PC-3 (cell line): ENCODE data around the gene DBT.
"Not testable (repeated sequence)": the region's sequence is repeated elsewhere in the genome, so short reads cannot be mapped to it uniquely, and the experiment has no call there.

Experiments
- CTCF ChIP-seq: fragments of 300-600 bp; sonication (generic); conservative IDR thresholded peaks from 2 replicates; pipeline ENCODE4 v1.5.1; 2017; ENCODE audit warnings: antibody characterized with exemption, low read depth, mild to moderate bottlenecking, low read length
- EZH2 ChIP-seq: fragments of 300-600 bp; sonication (generic); IDR thresholded peaks from one replicate; pipeline ENCODE4 v1.6.1; 2017; ENCODE audit warnings: antibody characterized with exemption, mild to moderate bottlenecking, low read length; ENCODE audit not compliant: unreplicated experiment

GRCh38 chr1:100202703-100203102 is 46.9 kb downstream of the DBT start:
- not testable (repeated sequence) for TF ChIP-seq EZH2, CTCF
